GM21390 (cell line): ENCODE measurements around the gene GPR89A.
"Not testable (repeated sequence)": the region's sequence is repeated elsewhere in the genome, so short reads cannot be mapped to it uniquely, and the experiment has no call there.

Experiments used
- ATAC-seq: cut with Tn5 transposase; IDR thresholded peaks from one replicate; pipeline ENCODE4 v1.9.1; 2021; ENCODE audit not compliant: unreplicated experiment

GPR89A gene

DNA sequence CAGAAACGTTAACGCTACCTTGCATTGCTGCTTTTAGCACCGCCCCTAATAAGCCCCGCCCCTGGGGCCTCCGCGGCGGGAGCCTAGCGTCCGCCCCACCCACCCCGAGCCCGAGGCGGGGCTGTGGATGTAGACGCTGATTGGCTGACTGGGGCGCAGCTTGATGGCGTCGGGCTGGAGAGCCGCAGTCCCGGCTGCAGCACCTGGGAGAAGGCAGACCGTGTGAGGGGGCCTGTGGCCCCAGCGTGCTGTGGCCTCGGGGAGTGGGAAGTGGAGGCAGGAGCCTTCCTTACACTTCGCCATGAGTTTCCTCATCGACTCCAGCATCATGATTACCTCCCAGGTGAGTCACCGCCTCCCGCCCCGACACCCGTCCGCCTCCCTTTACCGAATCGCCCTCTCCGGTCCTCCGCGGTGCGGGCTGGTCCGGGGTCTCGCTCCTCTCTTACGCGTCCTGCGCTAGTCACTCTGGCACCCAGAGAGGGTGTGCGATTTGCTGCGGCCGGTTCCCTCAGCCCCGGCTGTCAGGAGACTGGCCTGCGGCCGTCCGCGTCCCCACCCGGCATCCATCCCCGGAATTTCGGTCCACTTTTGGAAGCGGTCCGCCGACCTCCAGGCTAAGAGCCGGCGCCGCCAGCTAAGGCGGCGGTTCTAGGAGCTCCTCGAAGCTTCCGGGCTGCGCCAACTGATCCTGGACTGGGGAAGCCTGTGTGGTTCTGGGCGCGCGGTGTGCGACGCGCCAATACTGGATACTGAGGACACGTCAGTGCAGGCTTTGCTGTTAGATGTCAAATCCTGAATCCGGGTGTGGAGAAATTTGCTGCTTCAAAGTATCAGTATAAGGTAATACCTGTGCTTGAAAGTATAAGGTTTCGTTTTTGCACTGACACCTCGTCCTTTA lies at the start of gene GPR89A:
TSS of gene GPR89A (plus strand) at position 156 of the 901 bp plus-strand sequence. CDS start at position 302, 146 bp downstream.
- peak; percentile 85 for ATAC-seq

DNA sequence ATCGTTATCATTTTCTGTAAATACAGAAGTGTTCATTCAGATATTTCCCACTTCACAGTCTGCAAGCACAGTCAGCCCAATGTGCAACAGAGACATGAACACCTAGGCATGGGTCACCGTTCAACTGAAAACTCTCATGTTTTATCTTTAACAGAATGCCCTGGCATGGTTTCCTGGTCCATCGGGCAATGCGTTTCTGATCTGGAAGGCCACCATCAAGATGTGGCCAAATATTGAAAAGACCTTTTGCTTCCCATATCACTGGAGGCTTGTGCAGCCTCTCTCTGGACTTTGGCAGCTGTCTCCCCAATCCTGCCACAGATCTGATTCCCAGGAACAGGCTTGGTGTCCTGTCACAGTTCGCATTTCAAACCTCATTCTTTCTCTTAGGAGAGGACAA lies 21.0 kb upstream of the GPR89A start:
- not testable (repeated sequence) for ATAC-seq

DNA sequence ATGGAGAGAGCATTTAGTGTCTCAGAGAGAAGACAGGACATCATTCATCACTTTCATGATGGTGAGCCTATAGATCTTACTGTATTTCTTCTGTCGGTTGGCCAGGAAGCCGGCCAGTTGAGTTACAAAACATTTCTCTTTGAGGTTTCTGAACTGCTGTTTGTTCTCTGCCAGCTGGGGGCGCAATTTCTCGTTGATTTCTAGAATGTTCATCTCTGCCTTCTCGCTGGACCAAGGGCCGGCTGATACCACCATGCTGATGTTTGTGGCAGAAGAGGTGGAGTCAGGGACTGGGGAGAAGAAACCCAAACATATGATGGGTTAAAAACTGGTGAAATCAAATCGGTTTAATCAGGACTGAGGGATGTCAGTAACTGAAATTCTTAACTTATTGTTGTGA lies 17.0 kb upstream of the GPR89A start:
- ATAC-seq = not testable (repeated sequence)

DNA sequence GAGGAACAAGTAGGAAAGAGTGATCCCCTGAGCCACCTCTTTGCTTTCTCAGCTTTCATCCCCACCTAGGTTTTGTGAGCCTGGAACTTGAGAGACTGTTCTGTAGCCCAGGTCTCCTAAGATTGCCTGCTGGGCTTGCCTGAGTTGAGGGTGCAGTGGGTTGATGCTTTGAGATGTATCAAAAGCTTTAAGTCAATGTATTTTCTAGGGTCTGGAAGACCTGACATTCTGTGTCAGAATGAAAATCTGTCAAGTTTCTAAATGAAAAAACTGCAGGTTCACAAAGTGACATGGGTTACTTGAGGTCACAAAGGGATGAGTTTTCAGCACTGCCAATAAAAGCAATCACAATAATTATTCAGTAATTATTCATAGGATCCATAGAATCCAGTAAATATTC lies 15.4 kb upstream of the GPR89A start:
- ATAC-seq = not testable (repeated sequence)

DNA sequence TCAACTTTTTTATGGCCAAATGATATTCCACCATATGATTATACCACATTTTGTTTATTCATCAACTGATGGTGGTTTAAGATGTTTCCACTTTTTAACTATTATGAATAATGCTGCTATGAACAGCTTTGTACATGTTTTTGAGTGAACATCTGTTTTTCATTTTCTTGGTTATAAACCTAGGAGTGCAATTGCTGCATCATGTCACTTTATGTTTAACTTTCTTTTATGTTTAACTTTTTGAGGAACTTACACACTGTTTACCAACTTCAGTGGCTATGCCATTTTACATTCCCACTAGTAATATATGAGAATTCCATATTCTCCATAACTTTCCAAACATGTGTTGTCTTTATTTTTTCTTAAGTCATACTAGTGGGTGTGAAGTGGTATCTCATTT lies 12.4 kb upstream of the GPR89A start:
- ATAC-seq = not testable (repeated sequence)

DNA sequence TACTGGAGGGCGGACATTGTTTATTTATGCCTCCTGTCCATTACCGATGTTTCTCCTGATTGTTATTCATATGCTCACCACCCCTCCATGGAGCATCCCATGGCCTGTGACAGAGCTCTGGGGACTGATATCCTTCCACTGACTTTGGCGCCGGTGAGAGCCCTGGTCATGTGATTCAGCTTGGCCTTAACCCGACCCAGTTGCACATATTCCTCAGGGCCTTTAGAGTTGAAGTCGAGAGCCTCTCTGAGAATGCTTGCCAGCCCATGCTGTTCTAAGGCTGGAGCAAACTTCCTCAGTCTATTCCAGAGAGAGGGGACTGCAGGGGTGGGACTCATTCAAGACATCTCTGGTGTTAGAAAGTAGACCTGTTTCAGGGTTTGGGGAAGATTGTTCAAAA lies 11.6 kb upstream of the GPR89A start:
- ATAC-seq = not testable (repeated sequence)

DNA sequence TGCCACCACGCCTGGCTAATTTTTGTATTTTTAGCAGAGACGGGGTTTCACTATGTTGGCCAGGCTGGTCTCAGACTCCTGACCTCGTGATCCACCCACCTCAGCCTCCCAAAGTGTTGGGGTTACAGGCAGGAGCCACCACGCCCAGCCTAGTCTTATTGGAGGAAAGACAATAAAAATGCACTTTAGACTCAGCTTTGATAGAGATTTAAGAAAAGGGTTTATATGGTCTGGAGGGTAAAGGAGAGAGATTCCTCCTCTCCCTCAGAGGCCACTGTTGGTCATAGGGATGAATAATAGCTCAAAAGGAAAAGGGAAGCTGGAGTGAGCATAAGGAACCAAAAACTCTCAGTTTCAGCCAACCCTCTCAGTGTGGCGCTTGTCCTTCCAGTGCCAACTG lies 8.4 kb upstream of the GPR89A start:
- not testable (repeated sequence) for ATAC-seq

DNA sequence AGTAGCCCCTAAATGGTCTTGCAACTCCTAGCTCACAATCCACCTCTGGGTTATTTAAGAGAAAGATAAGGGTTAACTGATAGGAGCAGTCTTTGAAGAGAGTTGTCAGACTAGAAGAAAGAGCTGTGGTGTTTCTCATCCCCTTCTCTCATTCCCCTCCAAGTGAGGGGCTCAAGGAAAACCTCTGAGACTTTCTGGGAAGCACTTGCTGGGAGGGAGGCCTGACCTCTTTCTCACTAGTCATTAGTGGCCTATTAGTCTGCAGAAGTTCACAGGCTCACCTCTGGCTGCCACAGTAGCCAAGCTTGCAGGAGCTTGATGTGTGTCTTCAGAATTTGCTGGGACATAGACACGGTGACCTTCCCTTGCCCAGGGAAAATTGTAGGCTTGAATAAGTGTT lies 6.2 kb upstream of the GPR89A start:
- no peak for ATAC-seq

DNA sequence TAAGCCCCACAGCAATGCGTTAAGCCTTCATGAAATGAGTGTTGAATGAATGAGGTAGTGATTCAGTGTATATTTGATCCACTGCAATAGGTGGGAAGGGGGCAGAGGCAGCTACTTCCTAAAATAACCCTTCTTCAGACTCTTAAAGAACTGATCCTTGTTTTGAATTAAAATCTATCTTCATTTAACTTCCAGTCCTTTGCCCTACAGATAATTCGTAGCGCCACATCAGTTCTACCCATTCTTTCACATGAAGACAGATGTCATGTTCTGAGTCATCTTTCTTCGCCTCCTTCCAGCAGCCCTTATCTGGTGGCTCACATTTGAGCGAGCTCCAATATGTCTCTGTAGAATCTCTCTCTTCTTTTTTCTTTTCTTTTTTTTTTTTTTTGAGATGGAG lies 948 bp upstream of the GPR89A start:
- ATAC-seq = not testable (repeated sequence)

DNA sequence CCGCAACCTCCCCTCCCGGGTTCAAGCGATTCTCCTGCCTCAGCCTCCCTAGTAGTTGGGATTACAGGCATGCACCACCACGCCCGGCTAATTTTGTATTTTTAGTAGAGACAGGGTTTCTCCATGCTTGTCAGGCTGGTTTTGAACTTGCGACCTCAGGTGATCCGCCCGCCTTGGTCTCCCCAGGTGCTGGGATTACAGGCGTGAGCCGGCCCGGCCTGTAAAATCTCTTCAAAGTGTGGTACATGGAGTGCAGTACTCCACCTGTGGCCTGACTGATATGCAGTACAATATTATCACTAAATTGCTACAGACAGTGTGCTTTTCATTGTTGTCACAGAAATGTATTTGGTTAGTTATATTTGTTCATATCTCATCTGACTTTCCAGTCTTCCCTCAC lies 499 bp upstream of the GPR89A start:
- ATAC-seq = not testable (repeated sequence)

DNA sequence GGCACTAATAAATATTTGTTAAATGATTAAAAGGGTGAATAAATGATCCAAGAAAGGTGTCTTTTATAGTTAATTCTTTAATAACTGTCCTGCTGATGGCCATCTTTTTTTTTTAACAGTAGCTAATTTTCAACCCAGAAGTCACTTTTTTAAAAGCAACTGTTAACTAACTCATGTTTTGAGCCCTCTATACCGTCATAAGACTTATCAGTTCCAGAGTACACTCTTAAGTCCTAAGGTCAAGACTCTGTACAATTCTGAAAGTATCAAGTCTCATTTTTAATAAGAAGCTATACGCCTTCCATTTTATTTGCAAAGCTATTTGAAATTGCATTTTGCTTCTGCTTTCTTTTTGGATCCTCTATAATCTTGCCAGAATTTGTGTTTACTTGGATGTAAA lies 3.0 kb downstream of the GPR89A start:
- not testable (repeated sequence) for ATAC-seq

DNA sequence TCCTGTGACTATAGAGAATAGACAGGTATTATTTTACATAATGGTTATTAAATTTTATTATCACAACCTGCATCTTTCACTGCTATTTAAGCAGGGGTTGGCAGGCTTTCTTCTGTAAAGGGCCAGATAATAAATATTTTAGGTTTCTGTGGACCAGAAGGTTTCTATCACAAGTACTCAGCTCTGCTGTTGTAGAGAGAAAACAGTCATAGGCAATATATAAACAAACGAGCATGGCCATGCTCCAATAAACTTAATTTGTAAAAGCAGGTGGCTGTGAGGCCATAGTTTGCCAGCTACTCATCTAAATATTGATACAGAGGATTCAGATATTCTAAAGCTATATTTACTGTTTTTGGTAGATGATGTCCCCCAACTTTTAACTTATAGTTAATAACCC lies 12.3 kb downstream of the GPR89A start:
- not testable (repeated sequence) for ATAC-seq

DNA sequence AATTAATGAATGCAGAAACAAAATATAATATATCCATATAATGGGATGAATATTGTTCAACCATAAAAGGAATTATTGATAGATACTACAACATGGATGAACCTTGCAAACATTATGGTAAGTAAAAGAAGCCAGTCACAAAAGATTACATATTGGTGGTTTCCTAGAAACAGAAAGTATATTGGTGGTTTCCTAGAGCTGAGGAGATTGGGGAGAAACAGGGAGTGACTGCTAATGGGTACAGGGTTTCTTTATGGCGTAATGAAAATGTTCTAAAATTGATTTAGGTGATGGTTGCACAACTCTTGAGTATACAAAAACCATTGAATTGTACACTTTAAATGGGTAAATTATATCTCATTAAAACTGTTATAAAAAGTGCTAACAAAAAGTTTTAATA lies 14.4 kb downstream of the GPR89A start:
- ATAC-seq = not testable (repeated sequence)

DNA sequence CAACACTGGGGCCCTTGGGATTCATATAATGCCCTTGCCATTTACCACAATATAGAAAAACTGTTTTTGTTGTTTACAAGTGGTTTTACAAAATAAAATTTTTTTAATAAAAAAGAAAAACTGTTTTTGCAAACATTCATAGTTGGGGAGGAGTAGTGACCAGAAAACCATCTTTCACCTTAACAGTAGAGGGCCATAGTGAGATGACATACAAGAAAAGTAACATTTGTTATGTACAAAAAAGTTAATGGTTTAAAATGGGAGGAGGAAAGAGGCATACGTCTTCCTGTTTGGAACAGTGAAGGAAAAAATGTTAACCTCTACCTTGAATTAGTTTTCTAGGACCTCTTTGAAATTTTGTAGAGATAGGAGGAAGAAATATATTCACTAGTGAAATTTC lies 28.4 kb downstream of the GPR89A start:
- ATAC-seq = not testable (repeated sequence)

DNA sequence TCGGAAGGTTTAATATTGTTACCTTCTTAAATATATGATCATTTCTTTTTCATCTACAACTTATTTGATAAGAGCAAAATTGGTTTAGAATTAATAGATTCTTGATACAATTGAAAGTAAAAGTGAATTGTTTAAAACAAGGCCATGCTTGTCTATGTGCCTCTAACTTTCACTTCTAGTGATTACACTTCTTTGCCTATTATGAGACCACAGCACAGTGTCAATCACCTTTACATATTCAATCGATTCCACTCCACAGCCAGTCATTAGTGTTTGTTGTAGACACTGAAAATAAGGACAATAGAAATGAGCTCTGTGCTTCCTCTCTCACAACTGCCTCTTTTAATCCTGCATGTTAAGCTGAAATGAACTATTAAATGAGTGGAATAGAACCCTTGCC lies 34.1 kb downstream of the GPR89A start:
- ATAC-seq = not testable (repeated sequence)

DNA sequence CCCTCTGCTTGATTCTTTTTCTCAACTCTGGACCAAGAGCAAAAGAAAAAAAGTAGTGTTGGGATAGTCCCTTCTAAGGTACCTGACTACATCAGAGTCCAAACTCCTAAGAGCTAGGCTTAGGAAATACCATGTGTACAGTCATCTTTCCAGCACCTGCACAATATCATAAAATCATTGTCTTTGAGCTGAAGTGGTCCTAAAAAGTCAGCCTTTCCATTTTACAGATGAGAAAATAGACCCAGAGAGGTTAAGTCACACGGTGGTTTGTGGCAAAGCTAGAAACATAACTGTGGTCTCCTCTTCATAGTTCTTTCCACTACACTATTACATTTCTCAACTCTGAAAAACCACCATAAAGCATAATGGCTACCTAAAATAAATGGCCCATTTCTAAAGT lies 36.2 kb downstream of the GPR89A start:
- ATAC-seq = not testable (repeated sequence)

DNA sequence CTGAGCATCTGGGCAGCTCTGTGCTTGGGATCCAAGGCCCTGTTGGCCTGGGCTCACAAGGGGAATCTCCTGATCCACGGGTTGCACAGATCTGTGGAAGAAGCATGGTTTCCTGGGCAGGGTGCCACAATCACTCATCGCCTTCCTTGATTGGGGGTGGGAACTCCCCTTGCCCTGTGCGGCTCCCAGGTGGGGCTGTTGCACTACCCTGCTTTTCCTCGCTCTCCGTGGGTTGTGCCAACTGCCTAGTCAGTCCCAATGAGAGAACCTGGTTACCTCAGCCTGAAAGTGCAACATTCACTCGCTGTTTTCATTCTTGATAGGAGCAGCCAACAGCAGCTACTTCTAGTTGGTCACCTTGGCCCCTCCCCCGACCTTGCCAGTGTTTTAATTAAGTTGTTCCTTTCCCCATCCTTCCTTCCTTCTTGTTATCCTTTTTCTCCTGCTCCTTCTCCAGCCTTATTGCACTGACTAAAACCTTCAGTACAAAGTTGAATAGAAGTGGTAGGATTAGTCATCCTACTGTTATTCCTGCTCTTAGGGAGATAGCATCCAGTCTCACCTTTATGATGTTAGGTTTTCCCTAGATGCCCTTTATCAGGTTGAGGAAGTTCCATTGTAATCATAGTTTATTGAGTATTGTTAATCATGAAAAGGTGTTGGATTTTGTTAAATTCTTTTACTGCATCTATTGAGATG lies 48.6 kb downstream of the GPR89A start:
- not testable (repeated sequence) for ATAC-seq

DNA sequence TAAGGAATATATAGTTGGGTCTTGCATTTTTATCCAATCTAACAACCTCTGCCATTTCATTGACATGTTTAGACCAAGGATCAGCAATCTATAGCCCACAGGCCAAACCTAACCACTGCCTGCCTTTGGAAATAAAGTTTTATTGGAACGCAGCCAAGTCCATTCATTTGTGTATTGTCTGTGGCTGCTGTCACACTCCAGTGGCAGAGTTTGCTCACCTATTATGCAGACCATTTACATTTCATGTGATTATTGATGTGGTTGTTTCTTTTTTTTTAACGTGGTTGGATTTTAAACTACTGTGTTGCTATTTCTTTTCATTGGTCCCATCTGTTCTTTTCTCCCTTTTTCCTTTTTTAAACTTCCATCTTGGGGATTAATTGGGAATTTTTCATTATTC lies 54.7 kb downstream of the GPR89A start:
- ATAC-seq = not testable (repeated sequence)

DNA sequence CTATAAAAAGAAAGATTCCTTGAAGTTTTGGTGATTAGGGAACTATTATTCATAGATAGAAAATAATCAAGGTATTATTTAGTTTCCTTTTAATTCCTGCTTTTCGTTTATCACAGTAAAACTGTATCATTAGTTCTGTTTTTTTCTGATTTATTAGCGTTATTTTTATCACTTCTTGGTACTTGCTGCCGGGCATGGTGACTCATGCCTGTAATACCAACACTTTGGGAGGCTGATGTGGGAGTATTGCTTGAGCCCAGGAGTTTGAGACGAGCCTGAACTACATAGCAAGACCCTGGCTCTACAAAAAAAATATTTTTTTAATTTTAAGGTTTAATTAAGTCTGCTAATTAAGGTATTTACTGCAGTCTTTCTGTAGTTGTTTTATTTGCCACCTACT lies 57.2 kb downstream of the GPR89A start:
- ATAC-seq = not testable (repeated sequence)

DNA sequence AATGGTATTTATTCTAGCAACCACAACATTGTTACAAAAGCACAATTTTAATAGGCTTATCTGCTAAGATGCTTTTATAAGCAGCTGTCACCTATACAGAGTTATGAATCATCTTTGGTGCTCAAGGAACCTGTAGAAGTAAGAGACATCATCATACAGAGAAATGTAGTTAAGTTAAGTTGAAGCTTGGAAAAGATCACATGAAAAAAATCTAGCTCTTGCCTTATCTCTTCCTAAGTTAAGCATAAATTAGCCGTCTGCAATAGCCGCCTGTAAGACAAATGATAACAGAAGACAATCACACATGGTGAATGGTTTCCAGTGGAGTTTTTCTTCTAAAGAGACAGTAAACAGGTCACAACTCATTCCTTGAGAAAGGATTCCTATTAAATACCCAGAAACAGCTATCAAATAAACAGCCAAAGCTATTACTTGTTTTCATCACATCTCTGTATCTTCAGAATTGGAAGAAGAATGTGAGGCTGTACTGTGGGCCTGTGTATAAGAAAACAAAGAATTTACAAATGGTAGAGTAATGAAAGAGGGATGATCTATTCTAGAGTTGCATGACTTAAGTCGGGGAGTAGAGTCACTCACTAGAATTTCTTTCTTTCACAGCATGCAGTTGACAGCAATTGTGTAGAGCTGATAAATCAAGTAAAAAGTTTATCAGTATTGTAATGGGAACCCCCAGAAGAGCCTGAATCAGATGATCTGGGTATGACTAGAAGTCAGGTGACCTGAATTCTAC lies 63.4 kb downstream of the GPR89A start:
- not testable (repeated sequence) for ATAC-seq

DNA sequence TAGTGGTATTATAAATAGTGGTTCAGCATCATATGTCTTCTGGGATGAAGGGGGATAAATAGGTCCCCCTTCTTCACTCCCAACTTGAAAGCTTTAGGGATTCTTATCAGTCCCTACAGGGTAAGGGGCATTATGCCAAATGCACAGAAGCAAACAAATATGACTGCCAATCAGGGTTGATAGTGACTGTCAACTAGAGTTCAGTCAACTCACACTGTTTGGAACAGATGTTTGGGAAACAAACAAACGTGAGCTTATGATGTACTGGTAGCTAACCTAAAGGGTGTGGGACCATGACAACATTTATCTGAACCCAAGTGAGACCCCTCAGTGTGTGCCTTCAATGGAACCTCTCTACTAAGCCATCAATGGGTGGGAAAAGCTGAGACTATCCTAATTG lies 65.4 kb downstream of the GPR89A start:
- not testable (repeated sequence) for ATAC-seq
